Motor neuron (in vitro differentiated cells): ENCODE data around the gene MICU1. TPM values are rescaled to one million over a fixed set of nuclear protein-coding genes. Genes with fewer than 3 reads are reported as not detected.
"Not testable (repeated sequence)": the region's sequence is repeated elsewhere in the genome, so short reads cannot be mapped to it uniquely, and the experiment has no call there.

ENCODE experiments used
- ATAC-seq, 8 experiments: fragments of 200-7000 bp; cut with Tn5 transposase; replicated peaks in 6 of 8; 2 replicates each; pipeline ENCODE4 v1.8.0; 2021; ENCODE audit warnings: mild to moderate bottlenecking in 8 of 8, moderate library complexity in 8 of 8
- H3K27ac ChIP-seq, 2 donors: fragments of 250-450 bp; sonication (Bioruptor Pico); 2 replicates each; pipeline ENCODE4 v1.9.0; 2021; ENCODE audit warnings: antibody characterized with exemption in 2 of 2, mild to moderate bottlenecking in 2 of 2, moderate library complexity in 1 of 2
- H3K4me1 ChIP-seq, 2 donors: fragments of 250-450 bp; sonication (Bioruptor Pico); replicated peaks in 1 of 2; 2 replicates each; pipeline ENCODE4 v1.6.1; 2021; ENCODE audit warnings: antibody characterized with exemption in 2 of 2, mild to moderate bottlenecking in 2 of 2, moderate library complexity in 1 of 2
- H3K4me3 ChIP-seq, 5 donors: fragments of 250-450 bp; sonication (Bioruptor Pico); 2 replicates each; pipeline ENCODE4 v1.9.0; 2021; ENCODE audit warnings: antibody characterized with exemption in 5 of 5, mild to moderate bottlenecking in 5 of 5, moderate library complexity in 4 of 5
- WGBS, 10 experiments: fragments of 450-650 bp; shearing (Covaris generic); methylation state at CpG; one replicate each; pipeline ENCODE4 v1.0.0; 2022; 5-methylcytosine and 5-hydroxymethylcytosine counted together
- in situ Hi-C, 9 experiments: fragments of 400-800 bp; cut with MboI; loops; one replicate each; pipeline ENCODE4 v1.15.0; 2021; ENCODE audit warnings: low sequenced_read_pairs in 9 of 9, low pct_unique_long_range_greater_than_20kb in 2 of 9; ENCODE audit not compliant: unreplicated experiment in 9 of 9
- total RNA-seq, 8 experiments: library from RNA; unstranded; fragments of 300-600 nt; gene quantifications; 2 replicates each; pipeline versions ENCODE4 v1.2.3 to v1.2.4, GENCODE V29; 2022

Gene MICU1, protein sequence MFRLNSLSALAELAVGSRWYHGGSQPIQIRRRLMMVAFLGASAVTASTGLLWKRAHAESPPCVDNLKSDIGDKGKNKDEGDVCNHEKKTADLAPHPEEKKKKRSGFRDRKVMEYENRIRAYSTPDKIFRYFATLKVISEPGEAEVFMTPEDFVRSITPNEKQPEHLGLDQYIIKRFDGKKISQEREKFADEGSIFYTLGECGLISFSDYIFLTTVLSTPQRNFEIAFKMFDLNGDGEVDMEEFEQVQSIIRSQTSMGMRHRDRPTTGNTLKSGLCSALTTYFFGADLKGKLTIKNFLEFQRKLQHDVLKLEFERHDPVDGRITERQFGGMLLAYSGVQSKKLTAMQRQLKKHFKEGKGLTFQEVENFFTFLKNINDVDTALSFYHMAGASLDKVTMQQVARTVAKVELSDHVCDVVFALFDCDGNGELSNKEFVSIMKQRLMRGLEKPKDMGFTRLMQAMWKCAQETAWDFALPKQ
- 10 to 100 TPM; 26.5 to 54.5 (median 32.7) TPM for total RNA-seq

- peak; percentile 98 to 100 (median 99) for ATAC-seq
- WGBS, 10 experiments: 0 to 8% (median 2%) methylated on average over 2 to 16 of the region's 49 CpGs; no CpG with 5 or more reads in 2 of the 10 experiments
- H3K4me3 ChIP-seq: peak within 1 kb of the TSS; percentile 59 to 91 (median 81)
- H3K27ac ChIP-seq: peak within 1 kb of the TSS in 1 of 2 donors; percentile 63
- in situ Hi-C loops: no loop called here
- H3K4me1 ChIP-seq: peaks cover 6 to 7% of the 10 kb centered on the region in 2 donors
These were observed at the start of gene MICU1 for GRCh38 chr10:72625608-72626443. Gene MICU1, minus strand, starts transcription at chr10:72626079. Its CDS starts 59,286 bp downstream, at chr10:72566793.

GRCh38 chr10:72674174-72674573 lies 48.3 kb upstream of the MICU1 start:
- ATAC-seq, H3K4me3 ChIP-seq, in situ Hi-C loops, H3K4me1 ChIP-seq, H3K27ac ChIP-seq: not testable (repeated sequence)
- no CpG with 5 or more reads among the region's 5 CpGs for WGBS, 10 experiments

DNA sequence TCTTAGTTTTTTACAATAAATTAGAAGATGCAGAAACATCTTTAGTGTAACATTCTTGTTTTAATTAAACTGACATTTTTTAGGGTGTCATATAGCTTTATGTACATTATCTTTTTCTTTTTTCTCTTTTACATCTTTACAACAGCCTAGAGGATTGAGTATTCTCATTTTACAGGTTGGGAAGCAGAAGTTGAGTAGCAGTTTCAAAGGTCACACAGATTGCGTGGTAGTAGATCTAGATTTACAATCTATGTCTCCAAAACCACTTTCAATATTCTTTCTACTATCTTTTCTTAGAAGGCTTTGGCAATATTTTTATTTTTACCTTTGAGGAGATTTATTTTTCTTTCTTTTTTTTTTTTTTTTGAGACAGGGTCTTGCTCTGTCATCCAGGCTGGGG lies 47.4 kb upstream of the MICU1 start:
- H3K27ac ChIP-seq: no peak overlapping the region
- in situ Hi-C loops: no loop called here
- 78 to 100% (median 91%) methylated on average over 1 of the region's 1 CpG; no CpG with 5 or more reads in 2 of the 10 experiments for WGBS, 10 experiments
- peaks cover 0 to 6% of the 10 kb centered on the region in 2 donors for H3K4me1 ChIP-seq
- H3K4me3 ChIP-seq: no peak overlapping the region
- no peak for ATAC-seq

DNA sequence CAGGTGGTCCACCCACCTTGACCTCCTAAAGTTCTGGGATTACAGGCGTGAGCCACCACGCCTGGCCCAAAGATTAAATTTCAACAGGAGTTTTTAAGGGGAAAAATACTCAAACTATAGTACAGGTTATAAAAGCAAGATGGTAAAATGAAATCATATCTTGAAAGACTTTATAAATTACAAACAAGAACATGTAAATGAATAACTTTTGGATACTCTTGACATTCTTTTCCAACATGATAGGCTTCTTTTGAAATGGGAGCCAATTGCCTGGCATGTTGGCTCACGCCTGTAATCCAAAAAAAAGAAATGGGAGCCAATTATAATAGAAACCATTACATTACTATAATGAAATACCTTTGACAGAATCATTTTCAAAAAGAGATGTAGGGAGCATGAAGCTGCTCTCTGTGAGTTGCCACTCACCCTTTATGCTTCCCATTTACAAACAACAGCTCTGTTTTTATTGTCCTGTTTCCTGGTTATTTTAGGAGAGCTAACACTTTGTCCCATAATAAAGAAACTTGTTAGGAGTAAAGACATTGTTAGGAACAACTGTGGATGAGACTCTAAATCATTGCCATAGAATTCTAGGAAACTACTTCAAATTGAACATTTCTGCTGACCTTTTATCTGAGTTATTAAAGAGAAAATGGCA lies 41.5 kb upstream of the MICU1 start:
- H3K4me3 ChIP-seq: no peak overlapping the region
- in situ Hi-C loops: no loop called here
- H3K4me1 ChIP-seq: peaks cover 0 to under 1% of the 10 kb centered on the region in 2 donors
- no peak overlapping the region for H3K27ac ChIP-seq
- 20 to 100% (median 96%) methylated on average over 1 to 3 of the region's 3 CpGs; no CpG with 5 or more reads in 3 of the 10 experiments for WGBS, 10 experiments
- ATAC-seq: no peak

GRCh38 chr10:72665925-72666324 lies 40.0 kb upstream of the MICU1 start:
- no peak overlapping the region for H3K4me3 ChIP-seq
- in situ Hi-C loops: no loop called here

DNA sequence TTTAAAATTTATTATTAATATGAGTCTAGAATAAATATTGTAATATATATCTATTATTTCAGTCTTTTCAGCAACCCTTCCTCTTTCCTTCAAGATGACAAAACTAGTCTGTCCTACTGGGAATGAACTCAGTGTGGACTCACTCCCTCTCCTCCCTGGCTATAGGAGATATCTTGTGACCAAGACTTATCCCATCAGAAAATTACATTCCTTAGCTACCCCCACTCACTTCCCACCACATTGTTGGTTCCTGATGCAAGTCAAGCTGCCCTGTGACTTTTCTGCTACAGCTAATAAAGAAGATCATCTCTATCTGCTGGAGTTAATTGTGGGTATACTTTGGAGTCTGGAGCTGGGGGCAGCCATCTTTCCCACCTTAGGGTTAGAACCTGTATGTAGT lies 38.1 kb upstream of the MICU1 start:
- in situ Hi-C loops: no loop called here
- ATAC-seq: no peak
- no peak overlapping the region for H3K27ac ChIP-seq
- H3K4me1 ChIP-seq: no peaks in the 10 kb centered on the region
- no peak overlapping the region for H3K4me3 ChIP-seq

More at GRCh38 chr10:72665925-72666324, 40.0 kb upstream of the MICU1 start:
- peak in 3 of 8 experiments; percentile 27 to 93 (median 84) for ATAC-seq
- H3K27ac ChIP-seq: no peak overlapping the region
- WGBS, 10 experiments: 0 to 92% (median 74%) methylated on average over 1 to 4 of the region's 4 CpGs; no CpG with 5 or more reads in 4 of the 10 experiments
- H3K4me1 ChIP-seq: no peaks in the 10 kb centered on the region

GRCh38 chr10:72661431-72661830 lies 35.6 kb upstream of the MICU1 start:
- WGBS, 10 experiments: 90 to 100% methylated on average over 1 of the region's 1 CpG; no CpG with 5 or more reads in 8 of the 10 experiments
- Histone ChIP-seq H3K4me3 (no peak overlapping the region), H3K4me1 (no peaks in the 10 kb centered on the region), H3K27ac (no peak overlapping the region)
- ATAC-seq: no peak
- in situ Hi-C loops: no loop called here

DNA sequence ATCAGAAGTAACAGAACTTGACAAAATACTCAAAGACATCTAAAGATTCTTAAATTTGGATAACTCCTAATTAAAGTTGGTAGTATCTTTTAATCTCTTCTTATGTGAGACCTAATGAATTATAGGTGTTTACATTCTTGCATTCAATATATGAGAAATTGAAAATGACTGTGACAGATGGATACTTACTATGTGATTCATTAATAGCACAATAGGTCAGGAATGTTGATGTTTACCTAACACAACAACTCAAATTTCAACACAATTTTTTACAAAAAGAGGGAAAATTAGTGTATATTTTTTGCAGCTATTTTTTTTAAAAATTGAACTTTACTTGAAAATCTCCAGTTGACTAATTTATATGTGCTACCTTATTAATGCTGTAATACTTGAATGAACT lies 34.3 kb upstream of the MICU1 start:
- ATAC-seq: no peak
- Histone ChIP-seq H3K4me3 (no peak overlapping the region), H3K27ac (no peak overlapping the region), H3K4me1 (no peaks in the 10 kb centered on the region)
- in situ Hi-C loops: no loop called here

DNA sequence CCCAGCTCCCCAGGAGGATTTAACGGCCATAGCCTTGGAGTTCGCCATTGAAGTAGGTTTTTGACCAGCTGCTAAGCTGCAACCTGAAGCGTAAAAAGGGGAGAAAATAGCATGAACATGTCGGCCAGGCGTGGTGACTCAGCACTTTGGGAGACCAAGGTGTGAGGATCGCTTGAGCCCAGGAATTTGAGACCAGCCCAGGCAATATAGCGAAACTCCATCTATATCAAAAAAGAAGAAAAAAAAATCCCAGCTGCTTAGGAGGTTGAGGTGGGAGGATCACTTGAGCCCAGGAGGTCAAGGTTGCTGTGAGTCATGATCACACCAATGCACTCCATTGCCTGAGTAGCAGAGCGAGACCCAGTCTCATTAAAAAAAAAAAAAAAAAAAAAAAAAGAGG lies 33.8 kb upstream of the MICU1 start:
- 78 to 100% (median 94%) methylated on average over 1 to 5 of the region's 8 CpGs; no CpG with 5 or more reads in 3 of the 10 experiments for WGBS, 10 experiments
- in situ Hi-C loops: no loop called here
- no peak overlapping the region for H3K4me3 ChIP-seq

GRCh38 chr10:72658696-72659400 lies 33.0 kb upstream of the MICU1 start:
- Histone ChIP-seq H3K4me1 (no peaks in the 10 kb centered on the region), H3K4me3 (no peak overlapping the region), H3K27ac (no peak overlapping the region)
- in situ Hi-C loops: no loop called here
- ATAC-seq: peak in 1 of 8 experiments; percentile 24
- 79 to 100% (median 93%) methylated on average over 1 to 3 of the region's 5 CpGs; no CpG with 5 or more reads in 1 of the 10 experiments for WGBS, 10 experiments

More for the DNA sequence above, 33.8 kb upstream of the MICU1 start:
- H3K4me1 ChIP-seq: no peaks in the 10 kb centered on the region
- ATAC-seq: no peak
- H3K27ac ChIP-seq: no peak overlapping the region

GRCh38 chr10:72654720-72655119 lies 28.8 kb upstream of the MICU1 start:
- WGBS, 10 experiments: 41 to 100% (median 50%) methylated on average over 1 to 3 of the region's 3 CpGs; no CpG with 5 or more reads in 1 of the 10 experiments
- in situ Hi-C loops: no loop called here
- H3K4me3 ChIP-seq: no peak overlapping the region
- ATAC-seq: no peak
- no peak overlapping the region for H3K27ac ChIP-seq
- H3K4me1 ChIP-seq: no peaks in the 10 kb centered on the region

DNA sequence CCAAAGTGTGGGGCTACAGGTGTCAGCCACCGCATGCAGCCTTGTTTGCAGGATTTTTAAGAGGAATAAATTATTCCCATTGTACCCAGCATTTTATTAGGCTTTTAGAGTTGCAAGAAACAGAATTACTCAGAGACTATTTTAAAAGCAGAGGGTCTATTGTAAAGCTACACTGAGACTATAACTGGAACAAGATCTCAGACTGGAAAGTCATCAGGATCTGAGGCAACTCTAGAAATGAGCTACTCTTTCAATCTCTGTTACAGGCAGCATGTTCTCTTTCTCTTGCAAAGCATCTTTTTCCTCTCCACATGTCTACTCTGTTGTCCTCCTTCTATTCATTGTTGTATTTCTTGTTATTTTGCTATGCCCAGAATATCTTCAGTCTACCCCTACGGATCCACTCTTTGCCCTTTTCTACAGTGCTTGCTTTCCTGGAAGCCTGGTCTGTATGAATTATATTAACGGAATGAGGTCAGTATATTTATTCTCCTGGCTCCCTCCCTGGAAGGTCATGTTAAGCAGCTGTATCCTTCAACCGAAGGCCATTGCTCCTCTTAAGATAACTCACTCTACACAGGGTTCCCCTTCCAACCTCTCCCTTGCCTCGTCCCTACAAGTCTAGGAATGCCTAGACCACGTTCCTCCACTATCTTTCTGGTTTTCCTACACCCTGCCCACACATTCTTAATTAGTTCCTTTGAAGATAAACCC lies 27.7 kb upstream of the MICU1 start:
- Histone ChIP-seq H3K27ac (no peak overlapping the region), H3K4me1 (no peaks in the 10 kb centered on the region), H3K4me3 (no peak overlapping the region)
- in situ Hi-C loops: no loop called here
- WGBS, 10 experiments: 66 to 100% (median 81%) methylated on average over 1 to 6 of the region's 6 CpGs
- peak in 1 of 8 experiments; percentile 18 for ATAC-seq
